Left ventricle myocardium inferior (tissue), 1 donor: ENCODE results near the gene YPEL2. TPM values are rescaled to one million over a fixed set of nuclear protein-coding genes. Genes with fewer than 3 reads are reported as not detected.
"Not testable (repeated sequence)": the region's sequence is repeated elsewhere in the genome, so short reads cannot be mapped to it uniquely, and the experiment has no call there.

ENCODE experiments used
- DNase-seq: peaks from one replicate; pipeline ENCODE4 v3.0.0-alpha.2; 2020
- H3K27ac ChIP-seq: fragments of 200-600 bp; replicated peaks from 2 replicates; pipeline ENCODE4 v1.8.0; 2021
- H3K27me3 ChIP-seq: fragments of 200-600 bp; 2 replicates; pipeline ENCODE4 v1.8.0; 2021; ENCODE audit warnings: low read depth
- H3K36me3 ChIP-seq: fragments of 200-600 bp; 2 replicates; pipeline ENCODE4 v1.8.0; 2021
- H3K4me1 ChIP-seq: fragments of 200-600 bp; 2 replicates; pipeline ENCODE4 v1.8.0; 2021
- H3K4me3 ChIP-seq: fragments of 200-600 bp; 2 replicates; pipeline ENCODE4 v1.8.0; 2021; ENCODE audit warnings: mild to moderate bottlenecking, moderate library complexity
- H3K9me3 ChIP-seq: fragments of 200-600 bp; replicated peaks from 2 replicates; pipeline ENCODE4 v1.8.0; 2021
- intact Hi-C: fragments of 100-400 bp; cut with micrococcal nuclease; formaldehyde crosslinking; loops from one replicate; pipeline ENCODE4 v1.11.0; 2022
- total RNA-seq: library from RNA; stranded (reverse); fragmentation: NEBNext Ultra II Directional; extraction: Animal tissue kit (Norgen Biotek cat#: 25700); gene quantifications from one replicate; pipeline ENCODE4 v1.2.1, GENCODE V29; 2021
- TF ChIP-seq, protein P1 (sequence below): fragments of 200-600 bp; IDR thresholded peaks from 2 replicates; pipeline ENCODE4 v1.8.0; 2021; ENCODE audit warnings: antibody characterized with exemption, mild to moderate bottlenecking, borderline replicate concordance
- donor health status: DM: no; HTN: yes; CAD: no; lungs with severe emphysema.

YPEL2 gene
- total RNA-seq, 1 donor from 2014 or later: 36.3 TPM

DNA sequence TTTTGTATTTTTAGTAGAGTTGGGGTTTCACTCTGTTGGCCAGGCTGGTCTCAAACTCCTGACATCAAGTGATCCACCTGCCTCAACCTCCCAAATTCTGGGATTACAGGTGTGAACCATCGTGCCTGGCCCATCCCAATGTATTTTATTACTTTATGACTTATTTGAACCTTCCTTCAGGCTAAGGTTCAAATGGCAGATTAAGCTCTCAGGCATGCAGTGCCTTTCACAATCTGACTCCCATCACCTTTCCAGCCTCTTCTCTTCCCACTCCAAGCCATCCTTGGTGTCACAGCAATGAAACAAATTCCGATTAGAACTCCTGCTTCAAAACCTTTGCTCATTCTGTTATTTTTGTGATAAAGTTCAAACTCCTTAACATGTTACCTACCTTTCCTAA is 26.6 kb upstream of the YPEL2 start:
- no peak for DNase-seq
- H3K36me3 ChIP-seq: no peaks in the 10 kb centered on the region
- intact Hi-C loops: no loop called here
- H3K4me3 ChIP-seq: no peak overlapping the region
- H3K27me3 ChIP-seq: no peaks in the 10 kb centered on the region
- no peaks in the 10 kb centered on the region for H3K4me1 ChIP-seq
- no peak overlapping the region for H3K27ac ChIP-seq
- no peaks in the 10 kb centered on the region for H3K9me3 ChIP-seq
- TF ChIP-seq, protein P1, sequence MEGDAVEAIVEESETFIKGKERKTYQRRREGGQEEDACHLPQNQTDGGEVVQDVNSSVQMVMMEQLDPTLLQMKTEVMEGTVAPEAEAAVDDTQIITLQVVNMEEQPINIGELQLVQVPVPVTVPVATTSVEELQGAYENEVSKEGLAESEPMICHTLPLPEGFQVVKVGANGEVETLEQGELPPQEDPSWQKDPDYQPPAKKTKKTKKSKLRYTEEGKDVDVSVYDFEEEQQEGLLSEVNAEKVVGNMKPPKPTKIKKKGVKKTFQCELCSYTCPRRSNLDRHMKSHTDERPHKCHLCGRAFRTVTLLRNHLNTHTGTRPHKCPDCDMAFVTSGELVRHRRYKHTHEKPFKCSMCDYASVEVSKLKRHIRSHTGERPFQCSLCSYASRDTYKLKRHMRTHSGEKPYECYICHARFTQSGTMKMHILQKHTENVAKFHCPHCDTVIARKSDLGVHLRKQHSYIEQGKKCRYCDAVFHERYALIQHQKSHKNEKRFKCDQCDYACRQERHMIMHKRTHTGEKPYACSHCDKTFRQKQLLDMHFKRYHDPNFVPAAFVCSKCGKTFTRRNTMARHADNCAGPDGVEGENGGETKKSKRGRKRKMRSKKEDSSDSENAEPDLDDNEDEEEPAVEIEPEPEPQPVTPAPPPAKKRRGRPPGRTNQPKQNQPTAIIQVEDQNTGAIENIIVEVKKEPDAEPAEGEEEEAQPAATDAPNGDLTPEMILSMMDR: no peak

DNA sequence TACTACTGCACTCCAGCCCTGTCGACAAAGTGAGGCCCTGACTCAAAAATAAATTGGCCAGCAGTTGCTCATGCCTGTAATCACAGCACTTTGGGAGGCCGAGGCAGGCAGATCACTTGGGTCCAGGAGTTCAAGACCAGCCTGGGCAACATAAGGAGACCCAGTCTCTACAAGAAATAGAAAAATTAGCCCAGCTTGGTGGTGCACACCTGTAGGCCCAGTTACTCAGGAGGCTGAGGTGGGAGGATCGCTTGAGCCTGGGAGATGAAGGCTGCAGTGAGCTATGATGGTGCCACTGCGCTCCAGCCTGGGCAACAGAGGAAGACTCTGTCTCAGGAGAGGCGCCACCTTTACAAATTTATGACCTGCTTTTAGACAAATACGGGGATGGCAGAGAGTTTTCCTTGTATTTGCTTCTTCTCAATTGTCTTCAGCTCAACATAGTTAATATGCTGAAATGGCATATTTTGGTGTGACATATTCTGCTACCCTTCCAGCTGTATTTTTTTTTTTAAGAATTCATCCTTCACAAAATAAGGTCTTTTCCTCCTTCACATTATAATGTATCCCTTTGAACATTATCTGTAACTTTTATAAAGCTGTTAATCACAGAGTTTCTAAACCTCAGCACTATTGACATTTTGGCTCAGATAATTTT is 21.1 kb upstream of the YPEL2 start:
- TF ChIP-seq, protein P1: no peak
- Histone ChIP-seq H3K27me3 (no peaks in the 10 kb centered on the region), H3K4me3 (no peak overlapping the region), H3K36me3 (no peaks in the 10 kb centered on the region), H3K27ac (no peak overlapping the region), H3K4me1 (no peaks in the 10 kb centered on the region), H3K9me3 (no peaks in the 10 kb centered on the region)
- intact Hi-C loops: loop anchor here (5.0 kb wide), 1 partner anchor 132 kb away; no protein-coding TSS in a partner anchor
- no peak for DNase-seq

DNA sequence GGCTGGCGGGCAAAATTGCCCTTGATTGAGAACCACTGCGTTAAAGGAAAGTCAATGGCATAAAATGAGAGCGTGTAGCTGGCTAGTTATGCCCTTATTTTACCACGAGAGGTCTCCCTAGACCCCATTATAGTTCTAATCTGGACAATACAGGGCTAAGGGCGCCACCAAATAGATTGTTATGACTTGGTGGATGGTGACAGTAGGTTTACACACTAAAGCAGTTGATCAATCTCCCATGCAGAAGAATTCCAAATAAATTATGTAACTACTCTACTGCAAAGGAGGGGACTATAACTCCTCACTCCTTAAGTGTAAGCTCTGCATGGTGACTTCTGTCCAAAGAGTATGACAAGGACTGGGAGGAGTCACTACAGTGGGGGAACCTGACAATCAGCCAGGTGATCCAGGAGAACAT is 20.4 kb upstream of the YPEL2 start:
- Histone ChIP-seq H3K4me3 (no peak overlapping the region), H3K27me3 (no peaks in the 10 kb centered on the region), H3K4me1 (no peaks in the 10 kb centered on the region), H3K27ac (no peak overlapping the region), H3K9me3 (no peaks in the 10 kb centered on the region), H3K36me3 (no peaks in the 10 kb centered on the region)
- DNase-seq: no peak
- TF ChIP-seq, protein P1: peak; percentile 92
- intact Hi-C loops: loop anchor here (5.0 kb wide), 1 partner anchor 131 kb away; no protein-coding TSS in a partner anchor

DNA sequence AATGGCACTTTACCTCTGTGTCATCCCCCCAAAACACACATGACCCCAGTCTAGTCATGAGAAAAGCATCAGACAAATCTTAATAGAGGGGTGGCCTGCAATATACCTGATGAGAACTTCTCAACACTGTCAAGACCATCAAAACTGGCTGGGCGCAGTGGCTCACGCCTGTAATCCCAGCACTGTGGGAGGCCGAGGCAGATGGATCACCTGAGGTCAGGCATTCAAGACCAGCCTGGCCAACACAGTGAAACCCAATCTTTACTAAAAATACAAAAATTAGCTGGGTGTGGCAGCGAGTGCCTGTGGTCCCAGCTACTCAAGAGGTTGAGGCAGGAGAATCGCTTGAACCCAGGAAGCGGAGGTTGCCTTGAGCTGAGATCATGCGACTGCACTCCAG is 19.9 kb upstream of the YPEL2 start:
- intact Hi-C loops: loop anchor here (5.0 kb wide), 1 partner anchor 131 kb away; no protein-coding TSS in a partner anchor

DNA sequence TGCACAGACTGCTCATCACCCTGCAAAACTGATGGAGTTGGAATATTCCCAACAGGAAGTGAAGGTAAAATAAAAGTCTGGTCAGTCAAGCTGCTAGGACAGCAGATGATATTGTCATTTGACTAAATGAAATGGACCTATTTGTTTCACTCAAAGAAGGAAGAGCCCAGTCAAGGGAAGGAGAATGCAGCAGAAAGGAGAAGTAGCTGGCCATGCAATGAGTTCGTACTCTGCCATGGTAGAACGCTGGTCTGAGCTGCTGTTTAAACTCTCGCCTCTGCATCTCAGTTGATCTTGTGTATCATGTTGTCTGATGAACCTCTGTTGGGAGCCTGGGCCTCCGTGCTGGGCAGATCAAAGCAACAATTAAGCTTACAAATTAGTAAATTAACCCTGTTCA is 15.6 kb upstream of the YPEL2 start:
- H3K27me3 ChIP-seq: no peaks in the 10 kb centered on the region
- H3K4me3 ChIP-seq: no peak overlapping the region
- no peaks in the 10 kb centered on the region for H3K4me1 ChIP-seq
- no peak for DNase-seq
- no peak overlapping the region for H3K27ac ChIP-seq
- TF ChIP-seq, protein P1: no peak
- H3K9me3 ChIP-seq: no peaks in the 10 kb centered on the region
- H3K36me3 ChIP-seq: no peaks in the 10 kb centered on the region
- intact Hi-C loops: no loop called here

More for the DNA sequence above, 19.9 kb upstream of the YPEL2 start:
- not testable (repeated sequence) for H3K27ac ChIP-seq, DNase-seq, H3K27me3 ChIP-seq, H3K4me1 ChIP-seq, H3K4me3 ChIP-seq, H3K36me3 ChIP-seq, H3K9me3 ChIP-seq

DNA sequence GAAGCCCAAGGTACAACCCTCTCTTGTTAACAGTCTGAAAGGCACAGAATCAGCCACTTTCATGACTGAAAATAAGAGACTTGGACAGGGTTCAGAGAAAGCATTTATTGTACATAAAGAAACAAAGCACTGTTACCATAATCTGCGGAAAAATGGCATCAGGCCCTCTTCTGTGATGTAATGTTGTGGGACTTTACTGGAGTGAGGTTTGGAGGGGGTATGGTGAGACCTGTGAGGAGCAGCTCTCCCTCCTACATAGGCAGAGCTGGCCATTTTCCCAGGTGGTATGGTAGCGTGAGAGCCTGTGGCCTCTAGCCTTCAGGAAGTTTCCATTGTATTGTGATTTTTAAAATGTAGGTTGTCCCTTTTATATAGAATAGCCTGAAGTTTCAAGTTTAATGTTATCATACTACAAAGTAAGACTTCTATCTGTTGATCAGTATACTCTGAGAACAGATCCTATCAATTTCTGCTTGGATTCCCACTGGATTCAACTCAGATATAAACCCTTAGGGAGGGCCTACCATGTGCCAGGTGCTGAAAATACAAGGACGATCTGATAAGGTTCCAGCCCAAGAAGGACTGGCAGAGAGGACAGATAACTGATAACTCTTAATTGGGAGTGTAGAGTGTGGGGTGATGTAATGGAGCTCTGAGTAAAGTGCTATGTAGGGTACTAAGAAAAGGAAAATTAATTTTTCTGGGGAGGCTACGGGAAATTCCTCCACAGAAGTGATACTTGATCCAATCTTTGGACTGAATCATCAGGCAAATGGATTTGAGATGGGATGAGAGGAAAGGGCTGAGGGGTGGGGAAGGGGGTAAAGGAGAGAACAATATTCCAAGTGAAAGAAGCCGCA is 4.1 kb upstream of the YPEL2 start:
- no peak for DNase-seq
- intact Hi-C loops: loop anchor here (5.0 kb wide), 1 partner anchor 115 kb away; no protein-coding TSS in a partner anchor
- peak overlapping the region; percentile 97 for H3K27ac ChIP-seq
- no peaks in the 10 kb centered on the region for H3K9me3 ChIP-seq
- no peaks in the 10 kb centered on the region for H3K27me3 ChIP-seq
- H3K36me3 ChIP-seq: no peaks in the 10 kb centered on the region
- H3K4me1 ChIP-seq: peaks cover 47% of the 10 kb centered on the region
- H3K4me3 ChIP-seq: no peak overlapping the region
- TF ChIP-seq, protein P1: no peak
